ENCODE results near the gene RAX2. TPM values are rescaled to one million over a fixed set of nuclear protein-coding genes. Genes with fewer than 3 reads are reported as not detected.

Gene RAX2
- total and polyA plus RNA-seq, 9 of the 15 experiments (the other 6 are each of a cell fraction or from before 2014, with no cell fraction given), result not detected

GRCh38 chr19:3762501-3763459 is 9.2 kb downstream of the RAX2 start, which contains the start of gene MRPL54 (continued):
- TF ChIP-seq LCOR (CRISPR knock-in tag; IDR thresholded peaks at IDR 0.05) (no peak; the same call in 1 of the 2 replicates), ZNF696 (CRISPR knock-in tag; conservative IDR thresholded peaks at IDR 0.05) (no peak), TGIF2 (CRISPR knock-in tag; IDR thresholded peaks at IDR 0.05) (no peak), MNT (conservative IDR thresholded peaks at IDR 0.05) (peak; percentile 89 to 96), DMBX1 (CRISPR knock-in tag; IDR thresholded peaks at IDR 0.05; ENCODE audit: borderline replicate concordance) (peak; percentile 55; the same call in 1 of the 2 replicates), SMC3 (conservative IDR thresholded peaks at IDR 0.05; ENCODE audit: insufficient read depth, low read depth, low read length) (no peak), MLX (CRISPR knock-in tag; conservative IDR thresholded peaks at IDR 0.05) (no peak), ZNF354B (CRISPR knock-in tag; IDR thresholded peaks at IDR 0.05) (0 out of 2 replicates have a peak, but pooled peaks have one; percentile 42), ZNF589 (CRISPR knock-in tag; IDR thresholded peaks at IDR 0.05; ENCODE audit: low read depth) (no peak; the same call in 1 of the 2 replicates), ZNF324 (CRISPR knock-in tag; IDR thresholded peaks at IDR 0.05) (no peak), SMARCA4 (IDR thresholded peaks at IDR 0.05) (no peak), NEUROD1 (IDR thresholded peaks at IDR 0.05; ENCODE audit: borderline replicate concordance, low read depth, low read length, partially characterized antibody) (peak; percentile 64), GTF3C2 (IDR thresholded peaks at IDR 0.05; ENCODE audit: borderline replicate concordance, extremely low read depth, insufficient read length) (no peak), WHSC1 (IDR thresholded peaks at IDR 0.05; ENCODE audit: low read length) (no peak), XRCC5 (IDR thresholded peaks at IDR 0.05; ENCODE audit: low read depth, low read length) (no peak), RBM17 (IDR thresholded peaks at IDR 0.05; ENCODE audit: borderline replicate concordance, low read depth, low read length) (no peak), CHD4 (IDR thresholded peaks at IDR 0.05; ENCODE audit: insufficient read depth, insufficient replicate concordance, low read depth, low read length, poor library complexity, severe bottlenecking) (no peak), ZNF75A (CRISPR knock-in tag; IDR thresholded peaks at IDR 0.05) (no peak), FOXM1 (IDR thresholded peaks at IDR 0.05; ENCODE audit: low read depth) (no peak), FOXM1 (CRISPR knock-in tag; IDR thresholded peaks at IDR 0.05; ENCODE audit: low read depth) (no peak)

Measured in K562 (cell line).